Adrenal gland (tissue), 5 donors: ENCODE data around the gene RIPOR3.

Source experiments
- POLR2A ChIP-seq, 2 donors: fragments of 450-650 bp; IDR thresholded peaks; one replicate each; pipeline ENCODE4 v1.6.1; 2017; ENCODE audit warnings: antibody characterized with exemption in 2 of 2, mild to moderate bottlenecking in 2 of 2, moderate library complexity in 1 of 2
- TF ChIP-seq, protein P1 (sequence below), 6 experiments: fragments of 450-650 bp in 4 of 6; fragments of 200-600 bp in 2 of 6; sonication (generic) in 1 of 6; IDR thresholded peaks; 1 replicate in 5 of 6; 2 replicates in 1 of 6; pipeline versions ENCODE4 v1.5.1 to v1.8.0; 2016 to 2021; ENCODE audit warnings: antibody characterized with exemption in 6 of 6, mild to moderate bottlenecking in 2 of 6, moderate library complexity in 1 of 6
- donor health status: DM: no; HTN: no; CAD: no.

GRCh38 chr20:50717312-50717711 lies 26.0 kb upstream of the RIPOR3 start:
- TF ChIP-seq, protein P1, sequence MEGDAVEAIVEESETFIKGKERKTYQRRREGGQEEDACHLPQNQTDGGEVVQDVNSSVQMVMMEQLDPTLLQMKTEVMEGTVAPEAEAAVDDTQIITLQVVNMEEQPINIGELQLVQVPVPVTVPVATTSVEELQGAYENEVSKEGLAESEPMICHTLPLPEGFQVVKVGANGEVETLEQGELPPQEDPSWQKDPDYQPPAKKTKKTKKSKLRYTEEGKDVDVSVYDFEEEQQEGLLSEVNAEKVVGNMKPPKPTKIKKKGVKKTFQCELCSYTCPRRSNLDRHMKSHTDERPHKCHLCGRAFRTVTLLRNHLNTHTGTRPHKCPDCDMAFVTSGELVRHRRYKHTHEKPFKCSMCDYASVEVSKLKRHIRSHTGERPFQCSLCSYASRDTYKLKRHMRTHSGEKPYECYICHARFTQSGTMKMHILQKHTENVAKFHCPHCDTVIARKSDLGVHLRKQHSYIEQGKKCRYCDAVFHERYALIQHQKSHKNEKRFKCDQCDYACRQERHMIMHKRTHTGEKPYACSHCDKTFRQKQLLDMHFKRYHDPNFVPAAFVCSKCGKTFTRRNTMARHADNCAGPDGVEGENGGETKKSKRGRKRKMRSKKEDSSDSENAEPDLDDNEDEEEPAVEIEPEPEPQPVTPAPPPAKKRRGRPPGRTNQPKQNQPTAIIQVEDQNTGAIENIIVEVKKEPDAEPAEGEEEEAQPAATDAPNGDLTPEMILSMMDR (IDR thresholded peaks at IDR 0.05): no peak
- TF ChIP-seq POLR2A (IDR thresholded peaks at IDR 0.05): no peak
